MV-4-11 (cell line): ENCODE results near the gene ISCA1.

Source experiments
- DNase-seq: peaks from one replicate; lab custom pipeline; 2025; lab: John Stamatoyannopoulos, UW

ISCA1 gene

DNA sequence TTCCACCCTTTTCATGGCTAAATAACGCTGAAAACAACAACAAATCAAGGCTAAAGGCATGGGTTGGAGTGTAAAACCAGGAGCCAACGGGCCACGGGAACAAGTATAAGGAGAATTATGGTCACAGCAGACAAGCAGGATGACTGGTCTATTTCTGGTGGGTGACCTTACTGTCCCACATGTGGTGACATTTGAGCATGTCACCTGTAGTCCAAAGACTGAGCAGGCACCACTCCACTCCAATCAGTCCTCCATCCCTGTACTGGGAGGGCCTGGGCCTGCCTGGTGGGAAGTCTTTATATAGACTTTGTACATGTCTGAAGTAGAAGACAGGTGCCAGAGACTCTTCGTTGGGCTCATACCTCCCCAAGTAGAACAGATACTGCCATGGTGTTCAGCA is 59.7 kb downstream of the ISCA1 start:
- DNase-seq, result no peak

DNA sequence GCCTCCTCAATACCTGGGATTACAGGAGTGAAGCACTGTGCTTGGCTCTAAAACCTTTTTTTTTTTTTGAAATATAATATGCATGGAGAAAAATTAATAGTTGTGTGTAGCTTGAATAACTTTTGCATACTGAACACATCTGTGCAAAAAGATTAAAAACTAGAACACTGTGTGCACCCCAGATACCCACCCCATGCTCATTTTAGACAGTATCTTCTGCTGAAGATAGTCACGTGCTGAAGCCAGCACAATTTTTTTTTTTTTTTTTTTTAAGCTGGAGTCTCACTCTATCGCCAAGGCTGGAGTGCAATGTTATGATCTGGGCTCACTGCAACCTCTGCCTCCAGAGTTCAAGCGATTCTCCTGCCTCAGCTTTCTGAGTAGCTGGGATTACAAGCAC is 62.7 kb downstream of the ISCA1 start:
- no peak for DNase-seq

GRCh38 chr9:86217076-86217755 is 65.1 kb downstream of the ISCA1 start:
- no peak for DNase-seq
